Body of pancreas (tissue), 4 donors: ENCODE measurements around the gene SHISA5. TPM values are rescaled to one million over a fixed set of nuclear protein-coding genes. Genes with fewer than 3 reads are reported as not detected.

Experiments used
- ATAC-seq: fragments of 150-250 bp; one replicate; pipeline ENCODE4 v1.9.1; 2016
- DNase-seq, 4 donors: peaks; one replicate each; pipeline ENCODE4 v3.0.0-alpha.2; 2019
- H3K27ac ChIP-seq, 4 donors: fragments of 200-600 bp; sonication (generic); 1 replicate in 3 of 4; 2 replicates in 1 of 4; pipeline versions ENCODE4 v1.5.1 to v1.6.1; 2016 to 2019; ENCODE audit warnings: mild to moderate bottlenecking in 1 of 4, mixed read lengths in 1 of 4, moderate library complexity in 1 of 4
- H3K27me3 ChIP-seq, 2 donors: fragments of 200-600 bp; sonication (generic); one replicate each; pipeline ENCODE4 v1.6.0; 2016; ENCODE audit warnings: mild to moderate bottlenecking in 1 of 2
- H3K36me3 ChIP-seq, 2 donors: fragments of 200-600 bp; sonication (generic); replicated peaks in 1 of 2; 2 replicates each; pipeline ENCODE4 v1.5.1; 2016; ENCODE audit warnings: low read depth in 2 of 2; ENCODE audit not compliant: insufficient read depth in 1 of 2
- H3K4me1 ChIP-seq: fragments of 200-600 bp; sonication (generic); one replicate; pipeline ENCODE4 v1.6.0; 2016
- H3K4me3 ChIP-seq, 2 donors: fragments of 200-600 bp; sonication (generic); 1 replicate in 1 of 2; 2 replicates in 1 of 2; pipeline ENCODE4 v1.5.1; 2016 to 2019
- H3K9me3 ChIP-seq, 3 donors: fragments of 200-600 bp; sonication (generic); 1 replicate in 2 of 3; 2 replicates in 1 of 3; pipeline ENCODE4 v1.5.1; 2016
- POLR2A ChIP-seq, 3 donors: fragments of 450-650 bp; IDR thresholded peaks; one replicate each; pipeline ENCODE4 v1.6.1; 2016; ENCODE audit warnings: antibody characterized with exemption in 3 of 3, mild to moderate bottlenecking in 2 of 3
- WGBS, 2 donors: methylation state at CpG; one replicate each; pipeline ENCODE4 v1.1.5; 2017; 5-methylcytosine and 5-hydroxymethylcytosine counted together
- intact Hi-C: fragments of 100-400 bp; cut with DNase I; formaldehyde crosslinking; loops from one replicate; pipeline ENCODE4 v1.15.1; 2023
- total RNA-seq, 2 donors: library from RNA; depleted of rRNA; stranded (reverse); fragments of >200 nt; gene quantifications; one replicate each; pipeline ENCODE4 v1.1.0, GENCODE V29; 2016
- TF ChIP-seq, protein P1 (sequence below), 7 experiments: fragments of 450-650 bp in 4 of 7; fragments of 200-600 bp in 3 of 7; sonication (generic) in 3 of 7; IDR thresholded peaks; one replicate each; pipeline ENCODE4 v1.5.1; 2016 to 2019; ENCODE audit warnings: antibody characterized with exemption in 7 of 7

The SHISA5 gene
- total RNA-seq, 2 donors from 2014 or later, result 46.5 to 48.5 TPM

DNA sequence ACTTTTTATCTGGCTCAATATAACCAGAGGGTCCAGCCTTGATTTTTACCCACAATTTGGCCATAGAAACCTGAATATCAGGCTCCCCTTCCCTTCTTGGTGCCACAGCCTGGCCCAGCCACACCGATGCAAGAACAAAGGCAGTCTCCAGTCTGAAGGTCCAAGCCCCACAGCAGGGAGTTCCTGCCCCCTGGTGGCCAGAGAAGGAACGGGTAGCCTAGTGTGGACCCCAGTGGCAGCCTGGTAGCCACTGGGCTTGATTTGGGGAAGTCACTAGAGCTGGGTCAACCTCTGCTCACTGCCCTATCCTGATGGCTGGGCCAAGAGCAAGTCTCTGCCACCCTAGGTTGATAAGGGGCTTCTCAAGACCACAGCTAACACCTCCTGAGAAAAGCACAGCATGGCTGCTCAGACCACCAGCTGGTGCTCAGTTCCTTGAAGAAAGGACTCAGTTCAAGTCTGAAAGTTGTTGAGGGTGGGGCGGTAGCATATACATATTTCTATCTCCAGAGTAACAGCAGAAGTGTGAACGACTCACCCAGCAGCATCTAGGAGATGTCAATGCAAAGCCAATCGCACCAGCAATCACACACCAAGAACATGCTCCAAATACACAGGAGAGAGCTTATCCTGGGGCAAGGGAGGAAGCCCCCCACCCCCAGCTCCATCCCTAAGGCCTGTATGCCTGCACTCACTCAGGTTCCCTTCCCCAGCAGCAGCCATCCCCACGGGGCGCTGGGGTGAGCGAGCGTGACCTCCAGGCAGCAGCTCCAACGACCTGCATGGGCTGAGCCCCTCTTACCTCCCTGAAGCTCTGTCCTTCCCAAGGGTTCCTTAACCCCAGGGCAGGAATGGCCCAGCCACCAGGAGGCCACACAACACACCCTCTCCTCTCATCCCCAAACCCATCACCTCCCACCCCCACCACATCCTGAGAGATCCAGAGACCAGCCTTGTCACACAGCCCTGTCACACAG is 45.0 kb upstream of the SHISA5 start:
- TF ChIP-seq, protein P1, sequence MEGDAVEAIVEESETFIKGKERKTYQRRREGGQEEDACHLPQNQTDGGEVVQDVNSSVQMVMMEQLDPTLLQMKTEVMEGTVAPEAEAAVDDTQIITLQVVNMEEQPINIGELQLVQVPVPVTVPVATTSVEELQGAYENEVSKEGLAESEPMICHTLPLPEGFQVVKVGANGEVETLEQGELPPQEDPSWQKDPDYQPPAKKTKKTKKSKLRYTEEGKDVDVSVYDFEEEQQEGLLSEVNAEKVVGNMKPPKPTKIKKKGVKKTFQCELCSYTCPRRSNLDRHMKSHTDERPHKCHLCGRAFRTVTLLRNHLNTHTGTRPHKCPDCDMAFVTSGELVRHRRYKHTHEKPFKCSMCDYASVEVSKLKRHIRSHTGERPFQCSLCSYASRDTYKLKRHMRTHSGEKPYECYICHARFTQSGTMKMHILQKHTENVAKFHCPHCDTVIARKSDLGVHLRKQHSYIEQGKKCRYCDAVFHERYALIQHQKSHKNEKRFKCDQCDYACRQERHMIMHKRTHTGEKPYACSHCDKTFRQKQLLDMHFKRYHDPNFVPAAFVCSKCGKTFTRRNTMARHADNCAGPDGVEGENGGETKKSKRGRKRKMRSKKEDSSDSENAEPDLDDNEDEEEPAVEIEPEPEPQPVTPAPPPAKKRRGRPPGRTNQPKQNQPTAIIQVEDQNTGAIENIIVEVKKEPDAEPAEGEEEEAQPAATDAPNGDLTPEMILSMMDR (IDR thresholded peaks at IDR 0.05), result peak; percentile 80 to 91 (median 90)
- no peak for TF ChIP-seq POLR2A (IDR thresholded peaks at IDR 0.05)
- no peaks in the 10 kb centered on the region for H3K27me3 ChIP-seq
- peak overlapping the region in 2 of 4 donors; percentile 26 to 93 for H3K27ac ChIP-seq
- intact Hi-C loops, result loop anchor here (5.0 kb wide), 1 partner anchor 87 kb away; no protein-coding TSS in a partner anchor
- 35 to 57% methylated on average over 5 to 10 of the region's 10 CpGs for WGBS, 2 donors
- H3K4me3 ChIP-seq, result no peak overlapping the region
- H3K4me1 ChIP-seq, result peaks cover 45% of the 10 kb centered on the region
- peaks cover 0 to 2% of the 10 kb centered on the region in 2 donors for H3K36me3 ChIP-seq
- ATAC-seq (peak; percentile 69), DNase-seq (peak; percentile 81 to 86 (median 84))
- no peaks in the 10 kb centered on the region for H3K9me3 ChIP-seq

DNA sequence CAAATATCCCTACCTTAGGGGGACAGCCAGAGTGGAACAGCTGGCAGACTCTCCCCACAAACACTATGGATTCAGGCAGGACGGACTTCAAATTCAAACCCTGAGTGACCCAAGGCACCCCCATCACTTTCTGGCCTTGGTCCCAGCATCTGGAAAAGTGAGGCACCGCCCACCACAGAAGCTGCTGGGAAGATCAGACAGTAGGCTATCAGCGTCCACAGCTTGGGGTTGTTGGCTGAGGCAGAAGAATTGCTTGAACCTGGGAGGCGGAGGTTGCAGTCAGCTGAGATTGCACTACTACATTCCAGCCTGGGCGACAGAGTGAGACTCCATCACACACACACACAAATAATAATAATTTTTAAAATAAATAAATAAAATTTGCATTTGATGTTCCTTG is 44.2 kb upstream of the SHISA5 start:
- Histone ChIP-seq H3K9me3 (no peaks in the 10 kb centered on the region), H3K4me3 (no peak overlapping the region), H3K27ac (no peak overlapping the region), H3K27me3 (no peaks in the 10 kb centered on the region), H3K36me3 (peaks cover 0 to 2% of the 10 kb centered on the region in 2 donors), H3K4me1 (peaks cover 36% of the 10 kb centered on the region)
- 84 to 100% methylated on average over 4 to 5 of the region's 5 CpGs for WGBS, 2 donors
- DNase-seq (no peak), ATAC-seq (no peak)
- intact Hi-C loops, result loop anchor here (5.0 kb wide), 1 partner anchor 86 kb away; no protein-coding TSS in a partner anchor
- no peak for TF ChIP-seq POLR2A (IDR thresholded peaks at IDR 0.05)
- TF ChIP-seq, protein P1 (IDR thresholded peaks at IDR 0.05), result no peak

DNA sequence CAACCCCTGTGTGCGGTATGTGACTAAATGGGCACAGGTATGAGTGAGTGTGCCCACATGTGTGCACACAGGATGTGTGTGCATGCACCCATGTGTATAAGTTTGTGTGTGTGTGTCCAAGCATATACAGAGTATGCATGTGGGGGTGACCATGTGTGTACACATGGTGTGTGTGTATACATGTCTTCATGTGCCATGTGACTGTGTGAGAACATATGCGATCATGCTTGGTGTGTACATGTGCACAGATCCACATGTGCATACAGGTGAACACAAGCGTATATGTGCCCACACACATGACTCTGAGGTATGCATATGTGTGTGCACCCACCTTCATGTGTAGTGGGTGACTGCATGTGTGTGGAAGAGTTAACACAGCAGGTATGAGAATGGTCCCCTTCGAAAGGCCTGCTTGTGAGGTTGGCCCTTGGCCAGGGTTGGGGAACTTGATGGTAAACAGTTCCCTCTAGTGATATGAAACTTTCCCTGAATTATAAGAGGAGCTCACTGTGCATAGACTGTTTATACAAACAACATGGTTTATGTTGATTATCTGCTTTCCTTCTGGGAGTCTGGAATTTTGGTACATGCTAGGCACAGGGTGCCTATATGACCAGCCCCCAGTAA is 42.3 kb upstream of the SHISA5 start:
- Histone ChIP-seq H3K4me3 (no peak overlapping the region), H3K27ac (no peak overlapping the region), H3K27me3 (no peaks in the 10 kb centered on the region), H3K9me3 (no peaks in the 10 kb centered on the region), H3K4me1 (peaks cover 19% of the 10 kb centered on the region), H3K36me3 (peaks cover 0 to 2% of the 10 kb centered on the region in 2 donors)
- ATAC-seq (no peak), DNase-seq (no peak)
- intact Hi-C loops, result loop anchor here (5.0 kb wide), 1 partner anchor 84 kb away; no protein-coding TSS in a partner anchor
- TF ChIP-seq, protein P1 (IDR thresholded peaks at IDR 0.05), result no peak
- TF ChIP-seq POLR2A (IDR thresholded peaks at IDR 0.05), result no peak
- WGBS, 2 donors, result 67 to 78% methylated on average over 3 to 4 of the region's 4 CpGs

DNA sequence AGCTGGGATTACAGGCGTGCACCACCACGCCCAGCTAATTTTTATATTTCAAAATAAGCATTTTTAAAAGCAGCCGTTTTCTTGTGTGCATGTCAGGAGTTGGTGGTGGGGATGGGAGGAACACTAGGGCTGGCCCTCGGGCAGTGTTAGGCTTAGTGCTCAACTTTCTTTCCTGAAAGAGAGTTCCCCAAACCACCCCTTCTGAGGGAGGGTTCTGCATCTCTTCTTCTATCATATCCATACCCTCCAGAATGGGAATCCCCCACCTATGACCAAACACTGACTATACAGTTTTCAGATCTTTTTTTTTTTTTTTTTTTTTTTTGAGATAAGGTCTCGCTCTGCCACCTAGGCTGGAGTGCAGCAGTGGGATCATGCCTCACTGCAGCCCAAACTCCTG is 40.2 kb upstream of the SHISA5 start:
- ATAC-seq, result no peak
- intact Hi-C loops, result loop anchor here (5.0 kb wide), 1 partner anchor 37 kb away; no protein-coding TSS in a partner anchor
- 87 to 90% methylated on average over 5 of the region's 5 CpGs for WGBS, 2 donors

More for the DNA sequence above, 40.2 kb upstream of the SHISA5 start:
- no peaks in the 10 kb centered on the region for H3K9me3 ChIP-seq
- peaks cover 5% of the 10 kb centered on the region for H3K4me1 ChIP-seq
- TF ChIP-seq, protein P1 (IDR thresholded peaks at IDR 0.05), result no peak
- no peak for TF ChIP-seq POLR2A (IDR thresholded peaks at IDR 0.05)
- no peak for DNase-seq
- H3K27me3 ChIP-seq, result no peaks in the 10 kb centered on the region
- H3K36me3 ChIP-seq, result peaks cover 0 to 2% of the 10 kb centered on the region in 2 donors
- H3K4me3 ChIP-seq, result no peak overlapping the region
- H3K27ac ChIP-seq, result no peak overlapping the region
